ENCODE data around the gene NCOA1.

Gene NCOA1

GRCh38 chr2:24816404-24816803, 325.4 kb downstream of the NCOA1 start:
- CTCF ChIA-PET = interaction anchor here (0.8 kb wide), 1 partner anchor 11 kb away, joined by 4 read pairs; no protein-coding TSS in a partner anchor
- Mint-ChIP-seq H3K36me3 (peaks cover 63% of the 10 kb centered on the region), H3K9me3 (no peaks in the 10 kb centered on the region), H3K4me1 (no peaks in the 10 kb centered on the region), H3K27me3 (no peaks in the 10 kb centered on the region), H3K27ac (no peak overlapping the region), H3K4me3 (no peak overlapping the region)
- DNase-seq = no peak

GRCh38 chr2:24816884-24817283, 325.8 kb downstream of the NCOA1 start:
- no peak overlapping the region for H3K4me3 Mint-ChIP-seq
- no peaks in the 10 kb centered on the region for H3K9me3 Mint-ChIP-seq
- H3K27ac Mint-ChIP-seq = no peak overlapping the region
- H3K4me1 Mint-ChIP-seq = no peaks in the 10 kb centered on the region
- CTCF ChIA-PET = no interaction called here
- no peak for DNase-seq
- H3K36me3 Mint-ChIP-seq = peaks cover 61% of the 10 kb centered on the region
- no peaks in the 10 kb centered on the region for H3K27me3 Mint-ChIP-seq

- no peak for DNase-seq
- CTCF ChIA-PET = interaction anchor here (0.6 to 1.9 kb wide), 3 partner anchors 9 to 409 kb away, joined by 4 to 8 read pairs (median 4); no protein-coding TSS in a partner anchor
- H3K27ac Mint-ChIP-seq = no peak overlapping the region
- H3K9me3 Mint-ChIP-seq = no peaks in the 10 kb centered on the region
- H3K4me1 Mint-ChIP-seq = no peaks in the 10 kb centered on the region
- H3K36me3 Mint-ChIP-seq = peaks cover 58% of the 10 kb centered on the region
- H3K4me3 Mint-ChIP-seq = no peak overlapping the region
- H3K27me3 Mint-ChIP-seq = no peaks in the 10 kb centered on the region
These were observed 327.7 kb downstream of the NCOA1 start for GRCh38 chr2:24818721-24819167.

GRCh38 chr2:24819442-24820174, 328.6 kb downstream of the NCOA1 start:
- Mint-ChIP-seq H3K9me3 (no peaks in the 10 kb centered on the region), H3K4me3 (no peak overlapping the region), H3K36me3 (peaks cover 60% of the 10 kb centered on the region), H3K27me3 (no peaks in the 10 kb centered on the region), H3K4me1 (no peaks in the 10 kb centered on the region), H3K27ac (no peak overlapping the region)
- no peak for DNase-seq
- CTCF ChIA-PET = interaction anchor here (1.3 to 1.9 kb wide), 2 partner anchors 8 to 410 kb away, joined by 4 to 8 read pairs; no protein-coding TSS in a partner anchor

- Mint-ChIP-seq H3K4me1 (no peaks in the 10 kb centered on the region), H3K4me3 (no peak overlapping the region), H3K27me3 (no peaks in the 10 kb centered on the region), H3K36me3 (peaks cover 59% of the 10 kb centered on the region), H3K9me3 (no peaks in the 10 kb centered on the region), H3K27ac (no peak overlapping the region)
- CTCF ChIA-PET = interaction anchor here (0.8 kb wide), 1 partner anchor 398 kb away, joined by 3 read pairs; no protein-coding TSS in a partner anchor
- DNase-seq = no peak
These were observed 329.1 kb downstream of the NCOA1 start for GRCh38 chr2:24820175-24820513.

Measured in activated naive CD4-positive, alpha-beta T cell treated with anti-CD3 and anti-CD28 coated beads, Interleukin-2, amount 10 ng/mL, durations not matched to agents 7 days and 5 days (primary cell).